Ascending aorta (tissue), 2 donors: ENCODE data around the gene TUBGCP2. TPM values are rescaled to one million over a fixed set of nuclear protein-coding genes. Genes with fewer than 3 reads are reported as not detected.

Source experiments
- DNase-seq, 2 donors: peaks; one replicate each; pipeline ENCODE4 v3.0.0-alpha.2; 2019; ENCODE audit warnings: low spot score in 2 of 2
- H3K27ac ChIP-seq, 2 donors: fragments of 200-600 bp; sonication (generic); one replicate each; pipeline ENCODE4 v1.5.1; 2016 to 2017; ENCODE audit warnings: mild to moderate bottlenecking in 1 of 2
- H3K27me3 ChIP-seq: fragments of 200-600 bp; sonication (generic); one replicate; pipeline ENCODE4 v1.5.1; 2017
- H3K36me3 ChIP-seq, 2 donors: fragments of 200-600 bp; sonication (generic); one replicate each; pipeline ENCODE4 v1.5.1; 2016
- H3K4me1 ChIP-seq, 2 donors: fragments of 200-600 bp; sonication (generic); one replicate each; pipeline ENCODE4 v1.5.1; 2016 to 2017; ENCODE audit warnings: mild to moderate bottlenecking in 1 of 2
- H3K4me3 ChIP-seq, 2 donors: fragments of 200-600 bp; sonication (generic); one replicate each; pipeline ENCODE4 v1.5.1; 2016 to 2017; ENCODE audit warnings: mild to moderate bottlenecking in 1 of 2
- H3K9me3 ChIP-seq, 2 donors: fragments of 200-600 bp; sonication (generic); one replicate each; pipeline ENCODE4 v1.5.1; 2016
- intact Hi-C: fragments of 100-400 bp; cut with DNase I; formaldehyde crosslinking; loops from one replicate; pipeline ENCODE4 v1.15.1; 2023
- total RNA-seq: library from RNA; depleted of rRNA; stranded (reverse); fragments of >200 nt; gene quantifications from one replicate; pipeline ENCODE4 v1.1.0, GENCODE V29; 2016
- TF ChIP-seq, protein P1 (sequence below), 3 experiments: fragments of 200-600 bp in 2 of 3; fragments of 450-650 bp in 1 of 3; sonication (generic) in 2 of 3; IDR thresholded peaks; one replicate each; pipeline ENCODE4 v1.5.1; 2016 to 2019; ENCODE audit warnings: antibody characterized with exemption in 3 of 3, mild to moderate bottlenecking in 1 of 3, moderate library complexity in 1 of 3

TUBGCP2 gene
- total RNA-seq, 1 donor from 2014 or later, result 72.4 TPM

DNA sequence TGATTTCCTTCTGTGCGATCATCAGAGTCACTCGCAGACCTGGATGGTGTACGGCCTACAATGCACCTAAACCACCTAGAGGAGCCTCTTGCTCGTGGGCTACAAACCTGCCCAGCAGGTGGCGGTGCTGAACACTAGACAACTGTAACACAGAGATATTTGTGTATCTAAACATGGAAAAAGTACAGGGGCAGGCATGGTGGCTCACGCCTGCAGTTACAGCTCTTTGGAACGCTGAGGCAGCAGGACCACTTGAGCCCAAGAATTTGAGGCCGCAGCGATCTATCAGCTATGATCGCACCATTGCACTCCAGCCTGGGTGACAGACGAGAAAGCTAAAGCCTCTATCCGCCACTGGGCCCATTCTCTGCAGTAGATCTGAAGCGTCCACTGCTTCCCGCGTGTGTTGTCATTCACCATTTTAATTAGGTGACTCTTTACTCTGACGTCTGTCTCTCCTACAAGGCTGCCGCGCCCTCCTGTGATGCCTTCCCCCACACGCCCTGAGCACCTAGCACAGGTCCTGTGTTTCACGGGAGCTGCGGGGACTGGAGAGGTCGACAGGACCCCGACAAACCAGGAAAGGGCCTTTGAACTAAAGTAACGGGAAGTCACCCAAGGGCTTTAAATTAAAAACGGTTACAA, 774 bp downstream of the TUBGCP2 start:
- Histone ChIP-seq H3K27me3 (no peaks in the 10 kb centered on the region), H3K4me1 (peaks cover 2 to 25% of the 10 kb centered on the region in 2 donors), H3K9me3 (no peaks in the 10 kb centered on the region), H3K27ac (peak overlapping the region; percentile 87 to 91), H3K36me3 (peaks cover 21 to 25% of the 10 kb centered on the region in 2 donors), H3K4me3 (peak overlapping the region; percentile 92 to 93)
- intact Hi-C loops, result loop anchor here (1.0 to 5.0 kb wide), 5 partner anchors 21 to 1001 kb away; partner anchors contain the start of genes ECHS1, LRRC27, MTG1 and STK32C
- DNase-seq, result peak in 1 of 2 donors; percentile 76
- TF ChIP-seq, protein P1, sequence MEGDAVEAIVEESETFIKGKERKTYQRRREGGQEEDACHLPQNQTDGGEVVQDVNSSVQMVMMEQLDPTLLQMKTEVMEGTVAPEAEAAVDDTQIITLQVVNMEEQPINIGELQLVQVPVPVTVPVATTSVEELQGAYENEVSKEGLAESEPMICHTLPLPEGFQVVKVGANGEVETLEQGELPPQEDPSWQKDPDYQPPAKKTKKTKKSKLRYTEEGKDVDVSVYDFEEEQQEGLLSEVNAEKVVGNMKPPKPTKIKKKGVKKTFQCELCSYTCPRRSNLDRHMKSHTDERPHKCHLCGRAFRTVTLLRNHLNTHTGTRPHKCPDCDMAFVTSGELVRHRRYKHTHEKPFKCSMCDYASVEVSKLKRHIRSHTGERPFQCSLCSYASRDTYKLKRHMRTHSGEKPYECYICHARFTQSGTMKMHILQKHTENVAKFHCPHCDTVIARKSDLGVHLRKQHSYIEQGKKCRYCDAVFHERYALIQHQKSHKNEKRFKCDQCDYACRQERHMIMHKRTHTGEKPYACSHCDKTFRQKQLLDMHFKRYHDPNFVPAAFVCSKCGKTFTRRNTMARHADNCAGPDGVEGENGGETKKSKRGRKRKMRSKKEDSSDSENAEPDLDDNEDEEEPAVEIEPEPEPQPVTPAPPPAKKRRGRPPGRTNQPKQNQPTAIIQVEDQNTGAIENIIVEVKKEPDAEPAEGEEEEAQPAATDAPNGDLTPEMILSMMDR (IDR thresholded peaks at IDR 0.05), result peak in 2 of 3 experiments; percentile 29 to 34

DNA sequence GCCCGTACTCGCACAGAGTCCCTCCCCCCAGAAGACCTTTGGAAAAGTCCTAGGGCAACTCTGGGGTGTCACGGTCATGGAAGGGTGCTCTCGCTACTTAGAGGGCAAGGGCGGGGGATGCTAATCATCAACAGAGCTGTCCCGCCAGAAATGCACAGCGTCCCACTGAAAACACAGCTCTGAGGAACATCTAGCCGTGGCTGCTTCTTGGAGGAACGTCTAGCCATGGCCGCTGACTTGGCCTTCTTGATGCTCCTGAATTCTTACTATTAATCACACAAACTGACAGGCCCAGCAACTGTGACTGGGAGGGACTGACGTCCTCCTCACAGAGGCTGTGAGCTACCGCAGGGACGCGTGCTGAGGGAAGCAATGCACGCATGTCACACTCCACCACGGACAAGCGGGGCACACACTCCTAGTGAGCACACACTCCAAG, 1.7 kb downstream of the TUBGCP2 start:
- intact Hi-C loops, result loop anchor here (5.0 kb wide), 3 partner anchors 85 to 1000 kb away; partner anchors contain the start of genes LRRC27, MTG1 and STK32C
- Histone ChIP-seq H3K9me3 (no peaks in the 10 kb centered on the region), H3K4me1 (peaks cover 2 to 25% of the 10 kb centered on the region in 2 donors), H3K27ac (no peak overlapping the region), H3K36me3 (peaks cover 23 to 25% of the 10 kb centered on the region in 2 donors), H3K4me3 (peak overlapping the region in 1 of 2 donors; percentile 92), H3K27me3 (no peaks in the 10 kb centered on the region)
- TF ChIP-seq, protein P1 (IDR thresholded peaks at IDR 0.05), result no peak
- DNase-seq, result no peak

DNA sequence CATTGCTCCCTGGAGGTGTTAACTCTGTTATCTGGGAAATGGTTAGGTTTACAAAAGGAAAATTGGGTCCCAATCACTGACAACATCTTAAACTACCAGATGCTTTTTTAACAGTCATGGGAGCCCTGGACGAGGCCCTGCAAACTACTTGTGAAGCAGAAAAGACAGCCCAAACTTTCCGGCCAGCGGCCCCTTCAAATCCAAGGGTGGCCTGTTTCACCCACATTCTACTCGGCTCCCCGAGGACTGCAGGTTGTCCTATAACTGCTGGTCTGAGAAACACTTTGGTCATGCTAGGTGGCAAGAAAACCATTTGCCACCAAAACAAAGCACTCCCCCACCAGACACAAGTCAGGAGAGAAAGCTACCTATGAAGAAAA, 2.6 kb downstream of the TUBGCP2 start:
- no peaks in the 10 kb centered on the region for H3K9me3 ChIP-seq
- DNase-seq, result no peak
- H3K4me1 ChIP-seq, result peaks cover 2 to 25% of the 10 kb centered on the region in 2 donors
- intact Hi-C loops, result loop anchor here (5.0 kb wide), 3 partner anchors 86 to 999 kb away; partner anchors contain the start of genes LRRC27, MTG1 and STK32C
- H3K36me3 ChIP-seq, result peaks cover 19 to 26% of the 10 kb centered on the region in 2 donors
- H3K27ac ChIP-seq, result peak overlapping the region in 1 of 2 donors; percentile 19
- TF ChIP-seq, protein P1 (IDR thresholded peaks at IDR 0.05), result no peak
- no peaks in the 10 kb centered on the region for H3K27me3 ChIP-seq
- H3K4me3 ChIP-seq, result no peak overlapping the region

DNA sequence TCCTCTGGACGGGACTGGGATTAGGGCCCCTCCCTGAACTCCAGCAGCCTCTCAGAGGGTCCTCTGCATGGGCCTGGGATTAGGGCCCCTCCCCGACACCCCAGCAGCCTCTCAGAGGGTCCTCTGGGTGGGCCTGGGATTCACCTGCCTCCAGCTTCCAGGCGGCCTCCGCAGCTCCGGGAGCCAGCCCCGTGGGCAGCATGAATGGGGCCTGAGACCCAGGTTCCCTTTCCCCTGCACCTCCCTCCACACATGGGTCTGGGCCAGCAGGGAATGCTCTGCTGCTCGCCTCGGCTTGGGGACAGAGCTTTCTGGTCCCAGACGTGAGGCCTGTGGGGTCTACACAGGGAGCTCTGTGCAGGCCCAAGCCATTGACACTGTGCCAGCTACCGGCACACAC, 5.5 kb downstream of the TUBGCP2 start:
- H3K4me1 ChIP-seq, result peaks cover 2 to 22% of the 10 kb centered on the region in 2 donors
- no peak for DNase-seq
- H3K36me3 ChIP-seq, result peaks cover 32 to 49% of the 10 kb centered on the region in 2 donors
- no peaks in the 10 kb centered on the region for H3K9me3 ChIP-seq
- H3K27me3 ChIP-seq, result no peaks in the 10 kb centered on the region
- TF ChIP-seq, protein P1 (IDR thresholded peaks at IDR 0.05), result no peak
- no peak overlapping the region for H3K4me3 ChIP-seq
- H3K27ac ChIP-seq, result no peak overlapping the region
- intact Hi-C loops, result no loop called here

DNA sequence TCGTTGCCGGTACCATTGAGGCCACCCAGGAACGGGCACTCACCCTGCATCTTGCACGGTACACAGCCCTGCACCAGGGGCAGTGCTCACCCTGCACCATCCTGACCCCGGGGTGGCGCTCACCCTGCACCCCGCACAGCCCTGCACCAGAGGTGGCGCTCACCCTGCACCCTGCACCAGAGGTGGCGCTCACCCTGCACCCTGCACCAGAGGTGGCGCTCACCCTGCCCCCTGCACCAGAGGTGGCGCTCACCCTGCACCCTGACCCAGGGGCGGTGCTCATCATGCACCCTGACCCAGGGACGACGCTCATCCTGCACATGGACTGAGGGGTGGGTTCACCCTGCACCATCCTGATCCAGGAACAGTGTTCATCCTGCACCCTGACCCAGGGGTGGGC, 6.4 kb downstream of the TUBGCP2 start:
- peaks cover 0 to 15% of the 10 kb centered on the region in 2 donors for H3K4me1 ChIP-seq
- H3K27ac ChIP-seq, result no peak overlapping the region
- no peak for DNase-seq
- intact Hi-C loops, result no loop called here
- H3K4me3 ChIP-seq, result no peak overlapping the region
- TF ChIP-seq, protein P1 (IDR thresholded peaks at IDR 0.05), result no peak
- H3K36me3 ChIP-seq, result peaks cover 41 to 59% of the 10 kb centered on the region in 2 donors
- H3K9me3 ChIP-seq, result no peaks in the 10 kb centered on the region
- no peaks in the 10 kb centered on the region for H3K27me3 ChIP-seq
